ENCODE results near the gene RRAGD.

RRAGD gene

GRCh38 chr6:89414215-89414614, 2.1 kb upstream of the RRAGD start:
- POLR2A ChIA-PET = no interaction called here
- CTCF ChIA-PET = interaction anchor here (0.6 to 2.2 kb wide), 7 partner anchors 13 to 195 kb away, joined by 3 to 14 read pairs (median 3); partner anchors contain the start of gene ANKRD6
- H3K27ac ChIP-seq (ENCODE audit: extremely low read depth, low read depth, low read length) = no peak overlapping the region
- H3K4me3 ChIP-seq (ENCODE audit: low read depth, low read length) = no peak overlapping the region
- no peak for TF ChIP-seq BCL6B (tag by site-specific recombination; IDR thresholded peaks at IDR 0.05)
- no peak for TF ChIP-seq ZNF501 (tag by site-specific recombination; IDR thresholded peaks at IDR 0.05)
- TF ChIP-seq, protein P1, sequence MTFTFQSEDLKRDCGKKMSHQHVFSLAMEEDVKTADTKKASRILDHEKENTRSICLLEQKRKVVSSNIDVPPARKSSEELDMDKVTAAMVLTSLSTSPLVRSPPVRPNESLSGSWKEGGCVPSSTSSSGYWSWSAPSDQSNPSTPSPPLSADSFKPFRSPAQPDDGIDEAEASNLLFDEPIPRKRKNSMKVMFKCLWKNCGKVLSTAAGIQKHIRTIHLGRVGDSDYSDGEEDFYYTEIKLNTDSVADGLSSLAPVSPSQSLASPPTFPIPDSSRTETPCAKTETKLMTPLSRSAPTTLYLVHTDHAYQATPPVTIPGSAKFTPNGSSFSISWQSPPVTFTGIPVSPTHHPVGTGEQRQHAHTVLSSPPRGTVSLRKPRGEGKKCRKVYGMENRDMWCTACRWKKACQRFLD (tag by site-specific recombination; IDR thresholded peaks at IDR 0.05) = no peak
- no peak for TF ChIP-seq ZNF561 (tag by site-specific recombination; IDR thresholded peaks at IDR 0.05; ENCODE audit: borderline replicate concordance)
- no peak for TF ChIP-seq ELK4 (IDR thresholded peaks at IDR 0.05; ENCODE audit: borderline replicate concordance, low read depth, low read length)
- TF ChIP-seq ZNF621 (tag by site-specific recombination; IDR thresholded peaks at IDR 0.05) = no peak
- TF ChIP-seq ZBTB1 (tag by site-specific recombination; IDR thresholded peaks at IDR 0.05) = no peak
- TF ChIP-seq RBAK (tag by site-specific recombination; IDR thresholded peaks at IDR 0.05) = no peak
- no peak for TF ChIP-seq ZNF426 (tag by site-specific recombination; IDR thresholded peaks at IDR 0.05)
- TF ChIP-seq, protein P2, sequence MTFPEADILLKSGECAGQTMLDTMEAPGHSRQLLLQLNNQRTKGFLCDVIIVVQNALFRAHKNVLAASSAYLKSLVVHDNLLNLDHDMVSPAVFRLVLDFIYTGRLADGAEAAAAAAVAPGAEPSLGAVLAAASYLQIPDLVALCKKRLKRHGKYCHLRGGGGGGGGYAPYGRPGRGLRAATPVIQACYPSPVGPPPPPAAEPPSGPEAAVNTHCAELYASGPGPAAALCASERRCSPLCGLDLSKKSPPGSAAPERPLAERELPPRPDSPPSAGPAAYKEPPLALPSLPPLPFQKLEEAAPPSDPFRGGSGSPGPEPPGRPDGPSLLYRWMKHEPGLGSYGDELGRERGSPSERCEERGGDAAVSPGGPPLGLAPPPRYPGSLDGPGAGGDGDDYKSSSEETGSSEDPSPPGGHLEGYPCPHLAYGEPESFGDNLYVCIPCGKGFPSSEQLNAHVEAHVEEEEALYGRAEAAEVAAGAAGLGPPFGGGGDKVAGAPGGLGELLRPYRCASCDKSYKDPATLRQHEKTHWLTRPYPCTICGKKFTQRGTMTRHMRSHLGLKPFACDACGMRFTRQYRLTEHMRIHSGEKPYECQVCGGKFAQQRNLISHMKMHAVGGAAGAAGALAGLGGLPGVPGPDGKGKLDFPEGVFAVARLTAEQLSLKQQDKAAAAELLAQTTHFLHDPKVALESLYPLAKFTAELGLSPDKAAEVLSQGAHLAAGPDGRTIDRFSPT (tag by site-specific recombination; IDR thresholded peaks at IDR 0.05) = no peak
- TF ChIP-seq ZBTB20 (tag by site-specific recombination; IDR thresholded peaks at IDR 0.05) = no peak
- H3K9me3 ChIP-seq (ENCODE audit: control insufficient read depth, insufficient read depth, low read depth, low read length) = no peaks in the 10 kb centered on the region
- peaks cover 14% of the 10 kb centered on the region for H3K4me1 ChIP-seq (ENCODE audit: control insufficient read depth, insufficient read depth, low read length)
- no peaks in the 10 kb centered on the region for H3K36me3 ChIP-seq (ENCODE audit: control insufficient read depth in 2 of 2, insufficient read depth in 1 of 2, low read length in 2 of 2)

GRCh38 chr6:89413006-89413400, 930 bp upstream of the RRAGD start:
- TF ChIP-seq ZNF768 (tag by site-specific recombination; IDR thresholded peaks at IDR 0.05) = no peak
- TF ChIP-seq ZNF423 (tag by site-specific recombination; IDR thresholded peaks at IDR 0.05) = 0 out of 2 replicates have a peak, but pooled peaks have one; percentile 34
- peak; percentile 65; the same call in 1 of the 2 replicates for TF ChIP-seq SCRT1 (tag by site-specific recombination; IDR thresholded peaks at IDR 0.05; ENCODE audit: borderline replicate concordance)
- no peak for TF ChIP-seq ZNF2 (tag by site-specific recombination; IDR thresholded peaks at IDR 0.05)
- peak; percentile 85 for TF ChIP-seq SCRT2 (tag by site-specific recombination; IDR thresholded peaks at IDR 0.05)
- TF ChIP-seq ZNF335 (tag by site-specific recombination; conservative IDR thresholded peaks at IDR 0.05) = 0 out of 2 replicates have a peak, but pooled peaks have one; percentile 6
- TF ChIP-seq SETDB1 (IDR thresholded peaks at IDR 0.05; ENCODE audit: insufficient read length, low read length) = no peak
- TF ChIP-seq ZNF19 (tag by site-specific recombination; IDR thresholded peaks at IDR 0.05; ENCODE audit: low read depth) = no peak
- TF ChIP-seq ZNF341 (tag by site-specific recombination; IDR thresholded peaks at IDR 0.05; ENCODE audit: low read depth) = peak; percentile 58; the same call in 1 of the 2 replicates
- Histone ChIP-seq H3K4me1 (ENCODE audit: control insufficient read depth, insufficient read depth, low read length) (peaks cover 14% of the 10 kb centered on the region), H3K27ac (ENCODE audit: extremely low read depth, low read depth, low read length) (peak overlapping the region; percentile 83), H3K4me3 (ENCODE audit: low read depth, low read length) (no peak overlapping the region; the same call in 1 of the 2 replicates), H3K9me3 (ENCODE audit: control insufficient read depth, insufficient read depth, low read depth, low read length) (no peaks in the 10 kb centered on the region), H3K36me3 (ENCODE audit: control insufficient read depth in 2 of 2, insufficient read depth in 1 of 2, low read length in 2 of 2) (no peaks in the 10 kb centered on the region)
- CTCF ChIA-PET = interaction anchor here (1.0 to 2.2 kb wide), 5 partner anchors 19 to 196 kb away, joined by 3 to 14 read pairs (median 6); partner anchors contain the start of gene ANKRD6
- POLR2A ChIA-PET = interaction anchor here (0.6 to 1.3 kb wide), 2 partner anchors 63 to 333 kb away, joined by 3 read pairs; partner anchors contain the start of gene PNRC1
